Activated CD8-positive, alpha-beta T cell treated with anti-CD3 and anti-CD28 coated beads, Interleukin-2, amount 10 ng/mL, durations not matched to agents 7 days and 5 days (primary cell): Measurements from ENCODE around the gene EFNB2. TPM values are rescaled to one million over a fixed set of nuclear protein-coding genes. Genes with fewer than 3 reads are reported as not detected.
A peak's percentile ranks its signal among the peaks of the same experiment; 100 is the strongest.

Experiments
- ATAC-seq: fragments of 150-1000 bp; cut with Tn5 transposase; one replicate; pipeline ENCODE4 v1.10.0; 2021; ENCODE audit warnings: moderate library complexity
- CTCF ChIA-PET: fragments of 350-600 bp; sonication (Branson Sonifier 250); formaldehyde crosslinking; loops from one replicate; lab custom pipeline; 2021; ENCODE audit warnings: antibody characterized with exemption; lab: Charles Lee
- POLR2A ChIA-PET: fragments of 350-600 bp; sonication (Branson Sonifier 250); formaldehyde crosslinking; loops from one replicate; lab custom pipeline; 2021; ENCODE audit warnings: antibody characterized with exemption; lab: Charles Lee
- DNase-seq: peaks from one replicate; pipeline ENCODE4 v3.0.0-alpha.2; 2020
- H3K27ac Mint-ChIP-seq: one replicate; pipeline ENCODE4 v1.8.0; 2021; ENCODE audit warnings: mild to moderate bottlenecking, mixed read lengths
- H3K27me3 Mint-ChIP-seq: one replicate; pipeline ENCODE4 v1.8.0; 2021; ENCODE audit warnings: low read depth, mixed read lengths
- H3K36me3 Mint-ChIP-seq: one replicate; pipeline ENCODE4 v1.8.0; 2021; ENCODE audit warnings: low read depth, mixed read lengths
- H3K4me1 Mint-ChIP-seq: one replicate; pipeline ENCODE4 v1.8.0; 2021; ENCODE audit warnings: low read depth, mixed read lengths
- H3K4me3 Mint-ChIP-seq: one replicate; pipeline ENCODE4 v1.8.0; 2021; ENCODE audit warnings: mild to moderate bottlenecking, mixed read lengths
- H3K9me3 Mint-ChIP-seq: one replicate; pipeline ENCODE4 v1.8.0; 2022; ENCODE audit warnings: mixed read lengths; ENCODE audit not compliant: insufficient read depth
- total RNA-seq, 2 experiments: library from RNA; stranded (reverse); gene quantifications; one replicate each; pipeline ENCODE4 v1.2.3, GENCODE V29; 2021

Gene EFNB2
- total RNA-seq, 2 experiments from 2014 or later = 0.08 to 0.16 TPM

DNA sequence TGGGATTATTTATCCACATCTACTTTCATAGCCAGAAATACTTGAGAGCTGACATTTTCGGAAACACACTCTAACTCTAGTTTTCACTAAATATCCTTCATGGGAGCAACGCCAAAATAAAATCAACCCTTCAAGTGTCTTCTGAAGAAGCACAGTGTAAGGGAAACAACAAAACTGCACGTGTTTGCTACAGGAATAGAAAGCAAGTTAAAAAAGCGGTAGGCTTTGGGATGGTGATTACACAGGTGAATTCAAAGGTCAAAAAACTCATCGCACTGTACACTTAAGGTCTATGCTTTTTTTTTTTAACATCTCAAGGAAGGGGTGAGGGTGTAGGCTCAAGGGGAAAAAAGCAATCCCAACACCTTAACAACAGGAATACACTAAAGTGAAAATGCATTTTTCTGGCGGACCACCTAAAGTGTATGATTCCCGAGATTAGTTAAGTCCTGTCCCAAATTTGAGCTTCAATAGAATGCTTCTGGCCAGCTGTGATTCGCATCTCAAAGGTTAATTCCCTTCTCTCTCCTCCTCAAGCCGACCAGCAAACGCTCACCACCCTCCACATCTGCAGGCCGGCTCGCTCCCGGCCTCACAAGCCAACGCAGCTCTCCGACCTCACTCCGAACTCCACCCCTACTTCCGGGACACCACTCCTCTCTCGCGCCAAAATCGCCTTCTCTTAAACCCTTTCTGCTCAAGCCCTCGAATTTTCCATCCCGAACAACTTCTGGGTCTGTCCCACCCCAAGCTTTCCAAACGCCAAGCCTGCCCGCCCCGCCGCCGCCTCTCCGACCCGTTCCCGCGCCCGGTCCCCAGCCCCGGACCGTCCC is 31.4 kb upstream of the EFNB2 start:
- peak; percentile 70 for DNase-seq
- CTCF ChIA-PET = interaction anchor here (1.3 to 9.2 kb wide), 3 partner anchors 10 to 53 kb away, joined by 5 to 57 read pairs (median 20); partner anchors contain the start of gene EFNB2
- Mint-ChIP-seq H3K27ac (peak overlapping the region; percentile 93), H3K36me3 (peaks cover 32% of the 10 kb centered on the region), H3K27me3 (no peaks in the 10 kb centered on the region), H3K4me3 (peak overlapping the region; percentile 97), H3K9me3 (no peaks in the 10 kb centered on the region), H3K4me1 (peaks cover 61% of the 10 kb centered on the region)
- ATAC-seq = peak; percentile 44
- POLR2A ChIA-PET = interaction anchor here (0.6 to 1.5 kb wide), 6 partner anchors 8 to 1702 kb away, joined by 3 to 7 read pairs (median 3); partner anchors contain the start of genes EFNB2 and TNFSF13B

GRCh38 chr13:106565127-106565775 is 29.8 kb upstream of the EFNB2 start:
- Mint-ChIP-seq H3K36me3 (peaks cover 32% of the 10 kb centered on the region), H3K4me3 (peak overlapping the region; percentile 97), H3K27ac (peak overlapping the region; percentile 51), H3K9me3 (no peaks in the 10 kb centered on the region), H3K27me3 (no peaks in the 10 kb centered on the region), H3K4me1 (peaks cover 69% of the 10 kb centered on the region)
- ChIA-PET CTCF (interaction anchor here (1.3 to 9.2 kb wide), 4 partner anchors 8 to 57 kb away, joined by 3 to 57 read pairs (median 12); partner anchors contain the start of gene EFNB2), POLR2A (interaction anchor here (0.9 kb wide), 1 partner anchor 30 kb away, joined by 3 read pairs; no protein-coding TSS in a partner anchor)
- DNase-seq (no peak), ATAC-seq (no peak)

DNA sequence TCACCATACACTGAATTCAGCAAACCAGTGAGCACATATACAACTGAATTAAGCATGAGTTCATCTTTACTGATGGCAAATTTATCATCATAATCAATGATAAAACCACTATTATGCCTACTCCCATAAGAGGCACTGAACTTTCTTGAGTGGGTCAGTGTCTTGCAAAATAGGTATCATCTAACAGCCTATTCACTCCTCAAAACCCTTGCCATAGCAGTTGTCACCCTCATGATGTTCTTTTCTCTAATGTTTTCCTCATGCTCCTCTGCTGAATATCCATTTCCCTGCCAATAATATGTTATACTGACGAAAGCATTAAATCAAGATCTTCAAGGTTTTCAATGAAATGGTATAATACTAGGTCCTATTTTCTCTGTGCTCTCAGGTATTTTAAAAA is 26.8 kb upstream of the EFNB2 start:
- POLR2A ChIA-PET = no interaction called here
- peaks cover 49% of the 10 kb centered on the region for H3K36me3 Mint-ChIP-seq
- no peaks in the 10 kb centered on the region for H3K27me3 Mint-ChIP-seq
- H3K9me3 Mint-ChIP-seq = no peaks in the 10 kb centered on the region
- DNase-seq = no peak
- peaks cover 61% of the 10 kb centered on the region for H3K4me1 Mint-ChIP-seq
- H3K27ac Mint-ChIP-seq = no peak overlapping the region
- no peak for ATAC-seq
- CTCF ChIA-PET = interaction anchor here (1.3 to 9.2 kb wide), 2 partner anchors 26 to 58 kb away, joined by 5 to 57 read pairs; partner anchors contain the start of gene EFNB2
- H3K4me3 Mint-ChIP-seq = no peak overlapping the region

DNA sequence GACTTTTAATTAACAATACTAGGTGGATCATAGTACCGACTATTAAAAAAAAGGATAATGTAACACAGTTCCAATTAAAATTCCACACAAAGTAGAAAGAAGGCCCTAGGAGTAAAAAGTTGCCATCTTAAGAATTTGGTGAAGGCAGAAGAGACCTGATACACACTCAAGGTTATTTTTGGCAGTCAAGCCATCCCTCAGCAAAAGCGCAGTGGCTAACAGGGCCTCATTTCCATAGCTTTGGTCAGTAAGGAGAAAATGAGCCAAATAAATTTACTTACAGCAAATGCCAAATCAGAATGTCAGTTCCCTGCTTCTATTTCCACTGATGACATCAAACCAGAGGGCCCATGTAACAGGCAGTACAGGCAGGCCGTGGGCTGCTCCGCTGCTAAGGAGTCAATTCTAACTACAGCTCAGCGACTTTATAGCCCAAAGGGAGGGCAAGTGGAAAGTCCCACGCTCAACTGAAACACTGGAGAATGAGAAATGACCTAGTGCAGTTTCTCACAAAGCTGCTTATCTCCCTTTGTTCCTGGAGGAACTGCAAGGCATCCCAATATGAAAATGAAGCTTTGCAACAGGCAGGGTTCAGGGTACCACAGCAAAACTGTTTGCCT is 26.2 kb upstream of the EFNB2 start:
- Mint-ChIP-seq H3K4me1 (peaks cover 61% of the 10 kb centered on the region), H3K9me3 (no peaks in the 10 kb centered on the region), H3K4me3 (no peak overlapping the region), H3K27ac (no peak overlapping the region), H3K36me3 (peaks cover 50% of the 10 kb centered on the region), H3K27me3 (no peaks in the 10 kb centered on the region)
- peak; percentile 44 for ATAC-seq
- CTCF ChIA-PET = interaction anchor here (1.3 to 9.2 kb wide), 2 partner anchors 25 to 59 kb away, joined by 5 to 57 read pairs; partner anchors contain the start of gene EFNB2
- POLR2A ChIA-PET = no interaction called here
- DNase-seq = no peak

DNA sequence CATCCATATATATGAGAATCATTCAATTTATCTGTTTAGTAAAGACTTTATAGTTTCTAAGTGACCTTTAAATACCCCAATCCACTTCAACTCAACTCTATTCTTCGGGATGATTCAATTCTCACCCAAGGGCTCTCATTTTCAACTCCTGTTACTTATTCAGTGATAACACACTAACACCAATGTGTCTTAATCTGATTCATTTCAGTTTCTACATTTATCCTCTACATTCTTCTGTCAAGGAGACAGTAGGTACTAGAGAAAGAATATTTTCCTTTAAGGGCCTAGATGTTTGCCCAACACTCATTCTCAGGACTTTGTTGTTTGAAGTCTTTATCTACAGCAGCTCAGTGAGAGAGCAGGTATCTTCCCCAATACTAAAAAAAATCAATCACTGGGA is 25.4 kb upstream of the EFNB2 start:
- H3K4me3 Mint-ChIP-seq = no peak overlapping the region
- peaks cover 55% of the 10 kb centered on the region for H3K4me1 Mint-ChIP-seq
- CTCF ChIA-PET = no interaction called here
- H3K9me3 Mint-ChIP-seq = no peaks in the 10 kb centered on the region
- ATAC-seq (no peak), DNase-seq (no peak)
- no peaks in the 10 kb centered on the region for H3K27me3 Mint-ChIP-seq
- POLR2A ChIA-PET = no interaction called here
- peaks cover 52% of the 10 kb centered on the region for H3K36me3 Mint-ChIP-seq
- no peak overlapping the region for H3K27ac Mint-ChIP-seq

DNA sequence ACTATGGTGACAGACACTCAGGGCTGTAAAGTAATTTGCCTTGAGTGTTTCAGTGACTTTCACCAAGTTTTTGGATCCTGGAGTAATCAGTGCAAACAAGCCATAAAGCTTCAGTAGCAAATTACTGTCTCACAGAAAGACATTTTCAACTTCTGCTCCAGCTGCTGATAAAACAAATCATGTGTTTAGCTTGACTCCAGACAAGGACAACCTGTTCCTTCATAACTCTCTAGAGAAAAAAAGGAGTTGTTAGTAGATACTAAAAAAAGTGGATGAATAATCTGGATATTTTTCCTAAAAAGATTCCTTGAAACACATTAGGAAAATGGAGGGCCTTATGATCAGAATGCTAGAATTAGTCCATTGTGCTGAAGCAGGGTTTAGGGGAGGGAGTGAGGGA is 23.1 kb upstream of the EFNB2 start:
- H3K9me3 Mint-ChIP-seq = no peaks in the 10 kb centered on the region
- H3K4me3 Mint-ChIP-seq = no peak overlapping the region
- ChIA-PET CTCF (interaction anchor here (1.2 kb wide), 1 partner anchor 22 kb away, joined by 4 read pairs; no protein-coding TSS in a partner anchor), POLR2A (interaction anchor here (1.4 kb wide), 1 partner anchor 9 kb away, joined by 3 read pairs; the partner anchor contains the start of gene ARGLU1)
- ATAC-seq = no peak
- H3K36me3 Mint-ChIP-seq = peaks cover 56% of the 10 kb centered on the region
- H3K4me1 Mint-ChIP-seq = peaks cover 34% of the 10 kb centered on the region
- H3K27ac Mint-ChIP-seq = peak overlapping the region; percentile 5
- no peak for DNase-seq
- no peaks in the 10 kb centered on the region for H3K27me3 Mint-ChIP-seq

- H3K27me3 Mint-ChIP-seq = no peaks in the 10 kb centered on the region
- POLR2A ChIA-PET = no interaction called here
- H3K36me3 Mint-ChIP-seq = peaks cover 64% of the 10 kb centered on the region
- H3K9me3 Mint-ChIP-seq = no peaks in the 10 kb centered on the region
- H3K27ac Mint-ChIP-seq = no peak overlapping the region
- H3K4me3 Mint-ChIP-seq = no peak overlapping the region
- no peak for ATAC-seq
- CTCF ChIA-PET = interaction anchor here (0.8 to 1.8 kb wide), 3 partner anchors 14 to 20 kb away, joined by 3 to 4 read pairs (median 3); partner anchors contain the start of gene EFNB2
- H3K4me1 Mint-ChIP-seq = peaks cover 23% of the 10 kb centered on the region
- no peak for DNase-seq
These were observed 20.3 kb upstream of the EFNB2 start for GRCh38 chr13:106555631-106556328.

DNA sequence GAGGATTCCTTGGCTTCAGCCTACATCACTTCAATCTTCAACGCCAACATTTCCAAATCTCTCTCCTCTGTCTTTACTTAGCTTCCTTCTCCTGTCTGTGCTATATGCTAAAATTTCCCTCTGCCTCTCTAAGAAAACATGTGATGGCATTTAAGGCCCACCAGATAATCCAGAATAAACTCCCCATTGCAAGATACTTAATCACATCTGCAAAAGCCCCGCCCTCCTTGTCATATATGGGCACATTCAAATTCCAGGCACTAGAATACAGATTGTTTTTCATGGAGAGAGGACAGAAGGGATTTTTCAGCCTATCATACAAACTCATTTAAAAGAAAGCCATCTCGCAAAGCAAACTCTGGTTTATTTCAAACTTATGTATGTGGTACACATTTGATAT is 16.3 kb upstream of the EFNB2 start:
- Mint-ChIP-seq H3K4me1 (peaks cover 17% of the 10 kb centered on the region), H3K27ac (no peak overlapping the region), H3K27me3 (no peaks in the 10 kb centered on the region), H3K9me3 (no peaks in the 10 kb centered on the region), H3K36me3 (peaks cover 58% of the 10 kb centered on the region), H3K4me3 (no peak overlapping the region)
- ChIA-PET CTCF (interaction anchor here (0.9 kb wide), 1 partner anchor 8 kb away, joined by 3 read pairs; no protein-coding TSS in a partner anchor), POLR2A (no interaction called here)
- DNase-seq (no peak), ATAC-seq (no peak)

- ATAC-seq = no peak
- Mint-ChIP-seq H3K4me1 (peaks cover 17% of the 10 kb centered on the region), H3K4me3 (no peak overlapping the region), H3K27ac (no peak overlapping the region), H3K36me3 (peaks cover 54% of the 10 kb centered on the region), H3K27me3 (no peaks in the 10 kb centered on the region), H3K9me3 (no peaks in the 10 kb centered on the region)
- ChIA-PET POLR2A (no interaction called here), CTCF (interaction anchor here (0.9 kb wide), 2 partner anchors 9 to 367 kb away, joined by 3 read pairs; no protein-coding TSS in a partner anchor)
- DNase-seq = no peak
These were observed 15.9 kb upstream of the EFNB2 start for GRCh38 chr13:106551350-106551749.

- H3K4me3 Mint-ChIP-seq = no peak overlapping the region
- no peak overlapping the region for H3K27ac Mint-ChIP-seq
- no peaks in the 10 kb centered on the region for H3K9me3 Mint-ChIP-seq
- H3K27me3 Mint-ChIP-seq = no peaks in the 10 kb centered on the region
- DNase-seq (no peak), ATAC-seq (no peak)
- POLR2A ChIA-PET = no interaction called here
- H3K4me1 Mint-ChIP-seq = peaks cover 14% of the 10 kb centered on the region
- peaks cover 47% of the 10 kb centered on the region for H3K36me3 Mint-ChIP-seq
- CTCF ChIA-PET = interaction anchor here (0.9 kb wide), 2 partner anchors 9 to 367 kb away, joined by 3 read pairs; no protein-coding TSS in a partner anchor
These were observed 15.2 kb upstream of the EFNB2 start for GRCh38 chr13:106550570-106551135.
